Gastrocnemius medialis (tissue), 4 donors: ENCODE data around the gene DCC.

Source experiments
- POLR2A ChIP-seq, 2 donors: fragments of 450-650 bp; IDR thresholded peaks; one replicate each; pipeline ENCODE4 v1.6.1; 2017; ENCODE audit warnings: antibody characterized with exemption in 2 of 2, mild to moderate bottlenecking in 2 of 2, moderate library complexity in 2 of 2
- TF ChIP-seq, protein P1 (sequence below), 5 experiments: fragments of 450-650 bp in 3 of 5; fragments of 200-600 bp in 2 of 5; sonication (generic) in 2 of 5; IDR thresholded peaks in 4 of 5; conservative IDR thresholded peaks in 1 of 5; 1 replicate in 4 of 5; 2 replicates in 1 of 5; pipeline ENCODE4 v1.5.1; 2016 to 2019; ENCODE audit warnings: antibody characterized with exemption in 5 of 5, mild to moderate bottlenecking in 3 of 5, moderate library complexity in 3 of 5

DNA sequence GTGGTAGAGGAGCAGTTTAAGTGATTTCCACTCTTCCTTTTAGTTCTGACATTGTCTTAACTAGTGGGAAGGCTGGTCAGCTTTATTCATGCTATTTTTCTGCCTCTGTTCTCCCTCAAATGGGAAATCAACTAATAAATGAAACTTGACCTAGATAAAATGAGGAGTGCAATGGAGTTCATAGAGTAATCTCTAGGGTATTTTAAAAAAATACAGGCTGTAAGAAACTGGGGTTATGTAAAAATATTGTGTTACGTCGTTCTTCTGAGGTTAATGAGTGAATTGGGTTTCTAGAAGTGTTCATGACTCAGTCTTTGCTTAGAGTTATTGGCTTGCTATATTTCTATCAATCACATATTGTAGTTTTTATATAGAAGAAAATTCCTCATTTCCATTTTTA, 1150.0 kb downstream of the DCC start:
- TF ChIP-seq POLR2A (IDR thresholded peaks at IDR 0.05): no peak
- TF ChIP-seq, protein P1, sequence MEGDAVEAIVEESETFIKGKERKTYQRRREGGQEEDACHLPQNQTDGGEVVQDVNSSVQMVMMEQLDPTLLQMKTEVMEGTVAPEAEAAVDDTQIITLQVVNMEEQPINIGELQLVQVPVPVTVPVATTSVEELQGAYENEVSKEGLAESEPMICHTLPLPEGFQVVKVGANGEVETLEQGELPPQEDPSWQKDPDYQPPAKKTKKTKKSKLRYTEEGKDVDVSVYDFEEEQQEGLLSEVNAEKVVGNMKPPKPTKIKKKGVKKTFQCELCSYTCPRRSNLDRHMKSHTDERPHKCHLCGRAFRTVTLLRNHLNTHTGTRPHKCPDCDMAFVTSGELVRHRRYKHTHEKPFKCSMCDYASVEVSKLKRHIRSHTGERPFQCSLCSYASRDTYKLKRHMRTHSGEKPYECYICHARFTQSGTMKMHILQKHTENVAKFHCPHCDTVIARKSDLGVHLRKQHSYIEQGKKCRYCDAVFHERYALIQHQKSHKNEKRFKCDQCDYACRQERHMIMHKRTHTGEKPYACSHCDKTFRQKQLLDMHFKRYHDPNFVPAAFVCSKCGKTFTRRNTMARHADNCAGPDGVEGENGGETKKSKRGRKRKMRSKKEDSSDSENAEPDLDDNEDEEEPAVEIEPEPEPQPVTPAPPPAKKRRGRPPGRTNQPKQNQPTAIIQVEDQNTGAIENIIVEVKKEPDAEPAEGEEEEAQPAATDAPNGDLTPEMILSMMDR (IDR thresholded peaks at IDR 0.05 in 4 of 5, conservative IDR thresholded peaks at IDR 0.05 in 1 of 5): no peak
